Small intestine (tissue), 7 donors: ENCODE results near the gene WNT8B. TPM values are rescaled to one million over a fixed set of nuclear protein-coding genes. Genes with fewer than 3 reads are reported as not detected.

Experiments
- DNase-seq, 2 donors: peaks; one replicate each; pipeline versions ENCODE4 v3.0.0 to v3.0.0-alpha.2; 2013
- FAIRE-seq: peaks from 2 replicates; lab custom pipeline; 2012; peaks lifted over from hg19 to GRCh38; lab: Jason Lieb, UNC
- H3K27ac ChIP-seq, 3 donors: one replicate each; pipeline ENCODE4 v1.5.1; 2013; ENCODE audit warnings: low read length in 2 of 3, mild to moderate bottlenecking in 2 of 3, control low read depth in 1 of 3, inconsistent platforms in 1 of 3, low read depth in 1 of 3, moderate library complexity in 1 of 3
- H3K27me3 ChIP-seq, 3 donors: one replicate each; pipeline ENCODE4 v1.6.1; 2013; ENCODE audit warnings: low read length in 3 of 3, inconsistent platforms in 1 of 3; ENCODE audit not compliant: control insufficient read depth in 3 of 3, insufficient read depth in 3 of 3
- H3K36me3 ChIP-seq, 3 donors: one replicate each; pipeline ENCODE4 v1.6.1; 2013; ENCODE audit warnings: low read length in 3 of 3, inconsistent platforms in 1 of 3, low read depth in 1 of 3, mild to moderate bottlenecking in 1 of 3, moderate library complexity in 1 of 3; ENCODE audit not compliant: control insufficient read depth in 3 of 3, insufficient read depth in 2 of 3
- H3K4me1 ChIP-seq, 3 donors: one replicate each; pipeline ENCODE4 v1.6.1; 2013; ENCODE audit warnings: low read length in 2 of 3, inconsistent platforms in 1 of 3, low read depth in 1 of 3, mild to moderate bottlenecking in 1 of 3, moderate library complexity in 1 of 3; ENCODE audit not compliant: control insufficient read depth in 3 of 3, insufficient read depth in 2 of 3
- H3K4me3 ChIP-seq, 3 donors: one replicate each; pipeline ENCODE4 v1.5.1; 2013; ENCODE audit warnings: low read length in 3 of 3, control low read depth in 1 of 3, inconsistent platforms in 1 of 3, low read depth in 1 of 3, mild to moderate bottlenecking in 1 of 3, moderate library complexity in 1 of 3
- H3K9me3 ChIP-seq, 2 donors: one replicate each; pipeline ENCODE4 v1.6.1; 2013; ENCODE audit warnings: low read depth in 1 of 2, low read length in 1 of 2; ENCODE audit not compliant: control insufficient read depth in 2 of 2, insufficient read depth in 1 of 2
- WGBS, 3 donors: extraction: QIAGEN DNeasy Blood & Tissue Kit; methylation state at CpG; one replicate each; pipeline ENCODE4 v1.1.7; 2013; 5-methylcytosine and 5-hydroxymethylcytosine counted together
- polyA plus RNA-seq, 4 donors: library from polyadenylated mRNA; stranded (reverse) in 3 of 4; unstranded in 1 of 4; fragments of 200-250 nt in 3 of 4; fragments of 120-200 nt in 1 of 4; gene quantifications; one replicate each; pipeline versions ENCODE4 v1.2.1 to v1.2.3, GENCODE V29; 2013
- donor health status: healthy with polysubstance abuse.
- donor health status: control.
- donor health status: control.
- donor health status: Bipolar disorder and iron deficiency.
- donor health status: healthy.

WNT8B gene
- polyA plus RNA-seq, 4 donors = 0.10 TPM; not detected in 3

GRCh38 chr10:100485801-100486495, 23.1 kb downstream of the WNT8B start:
- Histone ChIP-seq H3K9me3 (no peaks in the 10 kb centered on the region), H3K36me3 (peaks cover 0 to 37% (median 8%) of the 10 kb centered on the region in 3 donors), H3K4me1 (peaks cover 0 to 24% (median 0%) of the 10 kb centered on the region in 3 donors), H3K27ac (no peak overlapping the region), H3K4me3 (no peak overlapping the region), H3K27me3 (peaks cover 0 to 15% (median 0%) of the 10 kb centered on the region in 3 donors)
- no peak for FAIRE-seq
- no peak for DNase-seq
- WGBS, 3 donors = 79 to 93% (median 89%) methylated on average over 10 of the region's 10 CpGs

- Histone ChIP-seq H3K27ac (no peak overlapping the region), H3K27me3 (peaks cover 0 to 8% (median 0%) of the 10 kb centered on the region in 3 donors), H3K4me1 (peaks cover 0 to 16% (median 0%) of the 10 kb centered on the region in 3 donors), H3K4me3 (no peak overlapping the region), H3K36me3 (peaks cover 0 to 37% (median 8%) of the 10 kb centered on the region in 3 donors), H3K9me3 (no peaks in the 10 kb centered on the region)
- WGBS, 3 donors = 93 to 94% (median 94%) methylated on average over 6 of the region's 6 CpGs
- DNase-seq (no peak), FAIRE-seq (no peak)
Observed at GRCh38 chr10:100487529-100487928, 24.7 kb downstream of the WNT8B start.

DNA sequence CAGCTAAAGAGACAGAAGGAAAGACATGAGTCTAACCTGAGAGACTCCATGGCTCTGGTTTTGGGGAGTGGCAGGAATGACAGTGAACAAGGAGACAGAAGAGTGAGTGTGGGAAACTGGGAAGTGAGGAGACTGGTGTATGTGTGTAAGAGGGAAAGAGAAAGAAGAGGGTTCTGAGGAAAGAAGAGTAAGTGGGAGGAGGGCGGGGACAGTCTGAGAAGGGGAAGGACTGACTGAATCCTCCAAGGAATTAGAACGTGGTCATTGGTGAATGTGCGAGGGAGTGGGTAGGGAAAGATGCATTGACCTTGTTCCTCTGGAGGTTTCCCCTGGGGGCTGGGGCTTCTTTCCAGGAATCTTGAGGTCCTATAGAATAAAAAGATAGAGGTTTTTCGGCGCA, 26.6 kb downstream of the WNT8B start:
- H3K4me3 ChIP-seq = no peak overlapping the region
- 87 to 99% (median 87%) methylated on average over 5 of the region's 5 CpGs for WGBS, 3 donors
- H3K27ac ChIP-seq = no peak overlapping the region
- no peaks in the 10 kb centered on the region for H3K4me1 ChIP-seq
- DNase-seq (no peak), FAIRE-seq (no peak)
- no peaks in the 10 kb centered on the region for H3K27me3 ChIP-seq
- no peaks in the 10 kb centered on the region for H3K9me3 ChIP-seq
- H3K36me3 ChIP-seq = peaks cover 0 to 37% (median 8%) of the 10 kb centered on the region in 3 donors

DNA sequence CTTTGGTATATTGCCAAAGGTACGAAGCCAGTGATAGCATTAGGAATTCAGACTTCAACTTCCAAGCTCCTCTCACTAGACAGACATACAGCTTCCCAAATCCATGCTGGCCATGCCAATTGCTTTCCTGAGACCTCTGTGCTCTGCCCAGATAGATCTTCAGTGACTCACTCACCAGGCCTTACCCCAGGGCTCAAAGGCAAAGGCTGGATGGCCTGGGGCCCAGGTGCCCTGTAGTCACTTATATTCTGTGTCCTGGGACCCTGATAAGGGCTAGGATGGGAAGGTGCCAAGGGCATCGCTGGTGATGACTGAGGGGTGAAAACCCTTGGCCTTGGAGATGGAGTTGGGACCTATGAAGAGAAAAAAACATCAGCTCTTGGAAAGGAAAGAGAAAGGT, 27.7 kb downstream of the WNT8B start:
- Histone ChIP-seq H3K4me1 (no peaks in the 10 kb centered on the region), H3K27me3 (no peaks in the 10 kb centered on the region), H3K36me3 (peaks cover 0 to 39% (median 11%) of the 10 kb centered on the region in 3 donors), H3K4me3 (no peak overlapping the region), H3K9me3 (no peaks in the 10 kb centered on the region), H3K27ac (no peak overlapping the region)
- 84 to 93% (median 89%) methylated on average over 2 of the region's 2 CpGs for WGBS, 3 donors
- DNase-seq (no peak), FAIRE-seq (no peak)

- WGBS, 3 donors = 88 to 90% (median 90%) methylated on average over 2 of the region's 2 CpGs
- H3K4me3 ChIP-seq = no peak overlapping the region
- no peak overlapping the region for H3K27ac ChIP-seq
- H3K27me3 ChIP-seq = no peaks in the 10 kb centered on the region
- peaks cover 0 to 33% (median 15%) of the 10 kb centered on the region in 3 donors for H3K36me3 ChIP-seq
- no peaks in the 10 kb centered on the region for H3K4me1 ChIP-seq
- FAIRE-seq (no peak), DNase-seq (no peak)
- no peaks in the 10 kb centered on the region for H3K9me3 ChIP-seq
Observed at GRCh38 chr10:100496567-100496966, 33.8 kb downstream of the WNT8B start.

- no peak for FAIRE-seq
- H3K27ac ChIP-seq = no peak overlapping the region
- no peaks in the 10 kb centered on the region for H3K27me3 ChIP-seq
- WGBS, 3 donors = 94 to 98% (median 97%) methylated on average over 3 to 4 of the region's 4 CpGs
- no peaks in the 10 kb centered on the region for H3K4me1 ChIP-seq
- H3K36me3 ChIP-seq = peaks cover 0 to 37% (median 15%) of the 10 kb centered on the region in 3 donors
- no peak overlapping the region for H3K4me3 ChIP-seq
- no peak for DNase-seq
- no peaks in the 10 kb centered on the region for H3K9me3 ChIP-seq
Observed at GRCh38 chr10:100498059-100498458, 35.2 kb downstream of the WNT8B start.

DNA sequence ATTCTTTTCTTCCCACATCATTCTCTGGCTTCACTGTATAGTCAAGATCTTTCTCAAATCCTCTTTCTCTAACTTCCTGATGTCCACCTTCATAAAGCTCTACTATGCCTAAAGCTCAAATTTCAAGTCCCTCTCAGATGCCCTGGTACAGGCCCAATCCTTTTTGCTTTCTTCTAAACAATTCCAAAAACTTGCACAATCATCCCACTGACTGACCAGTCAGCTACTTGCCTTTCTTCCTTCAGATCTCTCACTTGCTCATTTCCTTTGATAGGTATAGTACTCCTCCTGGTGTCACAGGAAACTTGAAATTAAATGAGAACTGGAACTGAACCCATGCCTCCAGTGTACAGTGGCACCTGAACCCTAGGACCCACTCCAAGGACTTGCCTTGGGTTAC, 38.6 kb downstream of the WNT8B start:
- DNase-seq (no peak), FAIRE-seq (no peak)
- Histone ChIP-seq H3K4me1 (no peaks in the 10 kb centered on the region), H3K27me3 (no peaks in the 10 kb centered on the region), H3K36me3 (peaks cover 0 to 40% (median 12%) of the 10 kb centered on the region in 3 donors), H3K9me3 (no peaks in the 10 kb centered on the region), H3K4me3 (no peak overlapping the region), H3K27ac (no peak overlapping the region)

DNA sequence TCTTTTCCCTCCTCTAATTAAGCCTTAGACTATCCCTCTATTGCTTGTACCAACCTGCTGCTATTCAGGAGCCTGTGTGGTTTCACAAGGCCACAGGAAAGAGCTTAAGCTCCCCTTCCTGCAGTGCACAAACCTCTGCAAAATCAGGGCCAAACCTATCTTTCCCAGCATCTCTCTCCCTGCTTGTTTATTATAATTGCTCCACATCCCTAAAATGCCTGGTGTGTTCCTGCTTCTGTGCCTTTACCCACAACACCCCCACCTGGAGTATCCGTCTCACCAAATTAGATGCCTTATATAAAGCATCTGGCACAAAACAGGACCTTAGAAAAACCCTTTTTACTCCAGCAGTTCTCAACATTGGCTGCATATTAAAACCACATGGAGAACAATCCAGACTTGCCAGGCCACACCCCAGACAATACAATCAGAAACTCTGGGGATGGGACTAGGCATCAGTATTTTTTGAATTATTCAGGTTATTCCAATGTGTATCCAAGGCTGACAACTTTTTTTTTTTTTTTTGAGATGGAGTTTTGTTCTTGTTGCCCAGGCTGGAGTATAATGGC, 40.2 kb downstream of the WNT8B start:
- FAIRE-seq (no peak), DNase-seq (no peak)
- H3K27ac ChIP-seq = no peak overlapping the region
- no peak overlapping the region for H3K4me3 ChIP-seq
- WGBS, 3 donors = 94 to 97% (median 96%) methylated on average over 1 of the region's 1 CpG
- H3K9me3 ChIP-seq = no peaks in the 10 kb centered on the region
- no peaks in the 10 kb centered on the region for H3K4me1 ChIP-seq
- H3K36me3 ChIP-seq = peaks cover 0 to 35% (median 6%) of the 10 kb centered on the region in 3 donors
- no peaks in the 10 kb centered on the region for H3K27me3 ChIP-seq
